GM23248 (cell line): ENCODE results near the gene SPACA7. TPM values are rescaled to one million over a fixed set of nuclear protein-coding genes. Genes with fewer than 3 reads are reported as not detected.

Source experiments
- DNase-seq: peaks from one replicate; pipeline ENCODE4 v3.0.0-alpha.2; 2015
- H2AFZ ChIP-seq: fragments of 200-600 bp; sonication (generic); 2 replicates; pipeline ENCODE4 v1.6.1; 2016; ENCODE audit warnings: antibody characterized with exemption
- H3F3A ChIP-seq: fragments of 200-600 bp; sonication (generic); 2 replicates; pipeline ENCODE4 v1.6.1; 2016; ENCODE audit warnings: mild to moderate bottlenecking, antibody characterized with exemption, mixed run types; ENCODE audit not compliant: insufficient read depth
- H3K27ac ChIP-seq: fragments of 200-600 bp; sonication (generic); 2 replicates; pipeline ENCODE4 v1.5.1; 2016; ENCODE audit warnings: mild to moderate bottlenecking
- H3K27me3 ChIP-seq: fragments of 200-600 bp; sonication (generic); replicated peaks from 2 replicates; pipeline ENCODE4 v1.6.1; 2016; ENCODE audit warnings: mild to moderate bottlenecking; ENCODE audit not compliant: insufficient read depth
- H3K36me3 ChIP-seq: fragments of 200-600 bp; sonication (generic); 2 replicates; pipeline ENCODE4 v1.6.1; 2016; ENCODE audit warnings: low read depth, mild to moderate bottlenecking
- H3K4me1 ChIP-seq: fragments of 200-600 bp; sonication (generic); 2 replicates; pipeline ENCODE4 v1.6.1; 2016; ENCODE audit warnings: mild to moderate bottlenecking; ENCODE audit not compliant: insufficient read depth
- H3K4me2 ChIP-seq: fragments of 200-600 bp; sonication (generic); one replicate; pipeline ENCODE4 v1.6.1; 2016; ENCODE audit warnings: mild to moderate bottlenecking; ENCODE audit not compliant: unreplicated experiment
- H3K4me3 ChIP-seq: fragments of 200-600 bp; sonication (generic); 2 replicates; pipeline ENCODE4 v1.5.1; 2016; ENCODE audit warnings: mild to moderate bottlenecking
- H3K79me2 ChIP-seq: fragments of 200-600 bp; sonication (generic); 2 replicates; pipeline ENCODE4 v1.6.1; 2016; ENCODE audit warnings: mild to moderate bottlenecking; ENCODE audit not compliant: insufficient read depth
- H3K9ac ChIP-seq: fragments of 200-600 bp; sonication (generic); 2 replicates; pipeline ENCODE4 v1.6.1; 2016; ENCODE audit warnings: mild to moderate bottlenecking
- H3K9me2 ChIP-seq: fragments of 200-600 bp; sonication (generic); 2 replicates; pipeline ENCODE4 v1.6.1; 2016; ENCODE audit warnings: mixed run types, mild to moderate bottlenecking, moderate library complexity; ENCODE audit not compliant: insufficient read depth
- H3K9me3 ChIP-seq: fragments of 200-600 bp; sonication (generic); one replicate; pipeline ENCODE4 v1.6.1; 2017; ENCODE audit warnings: low read depth
- H4K20me1 ChIP-seq: fragments of 200-600 bp; sonication (generic); 2 replicates; pipeline ENCODE4 v1.6.0; 2016; ENCODE audit not compliant: insufficient read depth
- EZH2 ChIP-seq: fragments of 200-600 bp; sonication (generic); IDR thresholded peaks from 2 replicates; pipeline ENCODE4 v1.6.1; 2018; ENCODE audit warnings: antibody characterized with exemption, mild to moderate bottlenecking; ENCODE audit not compliant: insufficient read depth, poor library complexity, severe bottlenecking
- EZH2phosphoT487 ChIP-seq: fragments of 200-600 bp; sonication (generic); IDR thresholded peaks from 2 replicates; pipeline ENCODE4 v1.6.1; 2018; ENCODE audit warnings: antibody characterized with exemption, moderate library complexity, mild to moderate bottlenecking, low read depth; ENCODE audit not compliant: insufficient read depth
- WGBS, 2 experiments: methylation state at CpG; one replicate each; pipeline ENCODE4 v1.1.6; 2015 to 2017; ENCODE audit warnings: low lambda C conversion rate in 2 of 2, low coverage in 1 of 2; ENCODE audit errors: missing lambda C conversion rate in 2 of 2; 5-methylcytosine and 5-hydroxymethylcytosine counted together
- in situ Hi-C: fragments of 300-500 bp; cut with MboI; formaldehyde crosslinking; loops from 2 replicates; pipeline ENCODE4 v1.15.0; 2020
- polyA plus RNA-seq: library from polyadenylated mRNA; unstranded; fragments of >200 nt; fragmentation: Nextera tagmentation; extraction: Ambion mirVana; gene quantifications from 2 replicates; pipeline ENCODE4 v1.2.1, GENCODE V29; 2016
- total RNA-seq: library from RNA; depleted of rRNA; stranded (reverse); fragments of >200 nt; shearing (Covaris generic); gene quantifications from 2 replicates; pipeline ENCODE4 v1.2.3, GENCODE V29; 2014

SPACA7 gene
- total and polyA plus RNA-seq, 2 experiments from 2014 or later, result not detected

GRCh38 chr13:112350300-112350699 is 25.9 kb upstream of the SPACA7 start:
- DNase-seq, result no peak
- Histone ChIP-seq H3K27ac (no peak overlapping the region), H3K27me3 (no peaks in the 10 kb centered on the region; the same call in 1 of the 2 replicates), H3K9me2 (no peaks in the 10 kb centered on the region), H3K4me1 (no peaks in the 10 kb centered on the region), H3K9me3 (no peaks in the 10 kb centered on the region), H3K4me2 (no peak overlapping the region), H4K20me1 (no peaks in the 10 kb centered on the region), H3K4me3 (no peak overlapping the region), H3F3A (no peaks in the 10 kb centered on the region), H3K9ac (no peak overlapping the region), H3K79me2 (no peaks in the 10 kb centered on the region), H3K36me3 (no peaks in the 10 kb centered on the region), H2AFZ (no peak overlapping the region)
- no peak for TF ChIP-seq EZH2
- no peak for TF ChIP-seq EZH2phosphoT487
- in situ Hi-C loops, result no loop called here
- 35 to 40% methylated on average over 11 of the region's 11 CpGs for WGBS, 2 experiments

DNA sequence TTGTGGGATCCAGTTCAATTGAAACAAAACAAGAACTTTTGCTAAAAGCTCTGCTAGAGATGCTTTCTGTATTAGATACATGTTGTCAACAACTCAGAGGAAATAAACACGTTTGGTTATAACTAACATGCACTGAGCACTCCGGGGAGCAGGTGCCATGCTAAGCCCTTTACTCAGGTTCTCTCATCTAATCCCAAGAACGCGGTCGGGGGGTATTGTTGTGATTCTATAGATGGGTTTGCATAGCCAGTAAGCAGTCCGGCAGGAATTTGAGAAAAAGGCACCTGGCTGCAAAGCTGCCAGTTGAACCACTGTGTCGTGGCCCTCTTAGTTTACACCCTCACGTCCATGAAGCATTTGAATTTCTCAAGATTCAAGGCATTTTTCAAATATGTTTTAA is 24.3 kb upstream of the SPACA7 start:
- 12 to 18% methylated on average over 8 of the region's 8 CpGs for WGBS, 2 experiments
- Histone ChIP-seq H3K9me2 (no peaks in the 10 kb centered on the region), H3K9ac (no peak overlapping the region), H3K79me2 (no peaks in the 10 kb centered on the region), H3K27me3 (no peaks in the 10 kb centered on the region; the same call in 1 of the 2 replicates), H3K4me3 (no peak overlapping the region), H3F3A (no peaks in the 10 kb centered on the region), H3K4me2 (no peak overlapping the region), H3K9me3 (no peaks in the 10 kb centered on the region), H2AFZ (no peak overlapping the region), H4K20me1 (no peaks in the 10 kb centered on the region), H3K36me3 (no peaks in the 10 kb centered on the region), H3K27ac (no peak overlapping the region), H3K4me1 (no peaks in the 10 kb centered on the region)
- no peak for TF ChIP-seq EZH2
- TF ChIP-seq EZH2phosphoT487, result no peak
- DNase-seq, result no peak
- in situ Hi-C loops, result no loop called here

DNA sequence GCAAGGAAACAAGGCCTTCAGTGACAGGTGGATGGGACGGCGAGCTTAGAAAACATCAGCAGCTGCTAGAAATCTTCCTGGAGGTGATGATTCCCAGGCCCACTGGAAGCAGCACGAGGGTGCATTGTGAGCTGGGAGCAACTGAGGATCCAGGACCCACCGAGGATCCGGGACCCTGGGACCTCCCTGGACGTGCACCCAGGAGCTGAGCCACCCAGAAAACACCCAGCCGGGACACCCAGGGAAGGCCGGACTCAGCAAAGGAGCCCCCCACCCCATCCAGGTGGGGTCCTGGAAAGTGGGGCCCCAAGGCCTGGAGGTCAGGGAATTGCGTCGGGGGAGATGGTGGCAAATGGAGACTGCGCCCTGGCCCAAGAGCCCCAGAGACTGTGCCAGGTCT is 22.3 kb upstream of the SPACA7 start:
- no peaks in the 10 kb centered on the region for H3K4me1 ChIP-seq
- no peaks in the 10 kb centered on the region for H3K9me2 ChIP-seq
- no peaks in the 10 kb centered on the region for H3F3A ChIP-seq
- in situ Hi-C loops, result no loop called here
- 35 to 46% methylated on average over 11 of the region's 11 CpGs for WGBS, 2 experiments
- no peak overlapping the region for H2AFZ ChIP-seq
- no peak for DNase-seq
- no peak overlapping the region for H3K4me3 ChIP-seq
- H3K9ac ChIP-seq, result no peak overlapping the region
- H3K4me2 ChIP-seq, result no peak overlapping the region
- no peaks in the 10 kb centered on the region for H3K36me3 ChIP-seq
- H3K9me3 ChIP-seq, result no peaks in the 10 kb centered on the region
- H3K27ac ChIP-seq, result no peak overlapping the region
- no peaks in the 10 kb centered on the region for H3K27me3 ChIP-seq
- no peak for TF ChIP-seq EZH2phosphoT487
- no peak for TF ChIP-seq EZH2
- H4K20me1 ChIP-seq, result no peaks in the 10 kb centered on the region
- no peaks in the 10 kb centered on the region for H3K79me2 ChIP-seq

DNA sequence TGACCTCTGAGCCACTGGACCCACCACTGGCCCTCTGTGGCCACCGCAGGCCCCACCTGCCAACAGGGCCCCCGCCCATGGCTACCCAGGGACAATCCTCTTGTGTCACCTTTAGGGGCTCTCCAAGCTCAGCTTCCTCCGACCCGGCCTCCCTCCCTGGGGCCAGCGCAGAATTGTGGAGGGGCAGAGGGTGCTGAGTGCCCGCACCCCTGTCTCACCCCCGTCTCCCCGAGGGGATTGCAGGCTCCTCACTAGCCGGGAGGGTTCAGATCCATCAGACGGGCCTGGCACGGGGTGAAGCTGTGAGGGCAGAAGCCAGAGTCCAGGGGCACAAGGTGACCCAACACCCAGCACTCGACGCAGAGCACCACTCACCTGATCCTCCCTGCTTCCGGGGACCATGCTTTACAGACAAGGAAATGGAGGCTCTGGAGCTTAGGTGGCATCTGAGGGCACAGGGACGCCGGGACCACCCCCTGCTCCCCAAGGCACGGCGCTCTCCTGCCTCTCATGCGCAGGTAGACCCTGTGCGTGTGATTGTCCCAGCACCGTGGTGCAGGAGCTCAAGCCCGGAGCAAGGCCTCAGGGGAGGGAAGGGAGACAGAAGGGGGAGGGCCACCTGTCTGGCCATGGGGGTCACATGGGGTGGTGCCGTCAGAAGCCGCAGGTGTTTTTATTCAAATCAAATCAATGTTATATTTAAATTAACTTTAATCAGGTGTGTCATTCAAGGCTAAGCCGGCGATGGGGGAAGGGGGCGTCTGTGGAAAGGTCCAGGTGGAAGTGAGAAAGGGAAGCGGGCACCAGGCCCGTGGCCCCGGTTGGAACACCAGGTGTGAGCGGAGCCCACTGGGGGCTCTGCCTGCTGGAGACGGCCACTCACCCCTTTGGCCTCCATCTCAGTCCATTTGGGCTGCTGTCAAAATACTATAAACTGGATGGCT is 21.6 kb upstream of the SPACA7 start:
- no peaks in the 10 kb centered on the region for H3K4me1 ChIP-seq
- H3K36me3 ChIP-seq, result no peaks in the 10 kb centered on the region
- no peaks in the 10 kb centered on the region for H3K27me3 ChIP-seq
- no peaks in the 10 kb centered on the region for H3K9me2 ChIP-seq
- no peak overlapping the region for H3K27ac ChIP-seq
- H3F3A ChIP-seq, result no peaks in the 10 kb centered on the region
- 58% methylated on average over 32 of the region's 32 CpGs for WGBS, 2 experiments
- H3K4me3 ChIP-seq, result no peak overlapping the region
- no peaks in the 10 kb centered on the region for H3K9me3 ChIP-seq
- in situ Hi-C loops, result no loop called here
- H4K20me1 ChIP-seq, result no peaks in the 10 kb centered on the region
- H2AFZ ChIP-seq, result no peak overlapping the region
- TF ChIP-seq EZH2phosphoT487 (no peak), EZH2 (no peak)
- H3K4me2 ChIP-seq, result no peak overlapping the region
- H3K9ac ChIP-seq, result no peak overlapping the region
- DNase-seq, result no peak
- no peaks in the 10 kb centered on the region for H3K79me2 ChIP-seq
